H1 (cell line): ENCODE results near the gene MROH2A. TPM values are rescaled to one million over a fixed set of nuclear protein-coding genes. Genes with fewer than 3 reads are reported as not detected.

Experiments
- CTCF ChIA-PET: fragments of 300-600 bp; sonication (Branson Sonifier 250); formaldehyde crosslinking; loops from one replicate; lab custom pipeline; 2021; ENCODE audit not compliant: partially characterized antibody; lab: Charles Lee
- POLR2A ChIA-PET: fragments of 300-600 bp; sonication (Branson Sonifier 250); formaldehyde crosslinking; loops from one replicate; lab custom pipeline; 2021; ENCODE audit warnings: inconsistent platforms; ENCODE audit not compliant: partially characterized antibody; lab: Charles Lee
- DNase-seq, 2 experiments: peaks; one replicate each; pipeline versions ENCODE4 v3.0.0 to v3.0.0-alpha.2; 2010 to 2022; ENCODE audit warnings: low spot score in 2 of 2, low read depth in 1 of 2, mixed read lengths in 1 of 2
- FAIRE-seq: peaks from 2 replicates; lab custom pipeline; 2011; peaks lifted over from hg19 to GRCh38; lab: Jason Lieb, UNC
- H2AFZ ChIP-seq: 2 replicates; pipeline ENCODE4 v1.8.1; 2012; ENCODE audit warnings: low read length, inconsistent platforms
- H2AK5ac ChIP-seq: 2 replicates; pipeline ENCODE4 v1.6.1; 2013; ENCODE audit warnings: low read depth, low read length
- H2BK120ac ChIP-seq: replicated peaks from 2 replicates; pipeline ENCODE3; 2013; ENCODE audit warnings: low read depth, low read length, inconsistent platforms
- H2BK12ac ChIP-seq: 2 replicates; pipeline ENCODE4 v1.6.1; 2013; ENCODE audit warnings: low read depth, low read length
- H2BK15ac ChIP-seq: 2 replicates; pipeline ENCODE4 v1.6.1; 2013; ENCODE audit warnings: low read length
- H2BK20ac ChIP-seq: 2 replicates; pipeline ENCODE4 v1.6.1; 2013; ENCODE audit warnings: low read length
- H2BK5ac ChIP-seq: 2 replicates; pipeline ENCODE4 v1.6.1; 2013; ENCODE audit warnings: low read depth, low read length
- H3K14ac ChIP-seq: 2 replicates; pipeline ENCODE4 v1.6.1; 2013; ENCODE audit warnings: inconsistent platforms; ENCODE audit not compliant: insufficient read length
- H3K18ac ChIP-seq: 2 replicates; pipeline ENCODE4 v1.6.1; 2013; ENCODE audit warnings: low read length; ENCODE audit errors: extremely low read depth
- H3K23ac ChIP-seq: 2 replicates; pipeline ENCODE4 v1.6.1; 2013; ENCODE audit warnings: inconsistent platforms; ENCODE audit not compliant: insufficient read length
- H3K23me2 ChIP-seq: 2 replicates; pipeline ENCODE4 v1.6.1; 2013; ENCODE audit warnings: low read depth, low read length
- H3K27ac ChIP-seq: 2 replicates; pipeline ENCODE4 v1.6.1; 2011; ENCODE audit warnings: low read depth, low read length, inconsistent platforms
- H3K27me3 ChIP-seq, 4 experiments: replicated peaks in 1 of 4; 1 replicate in 1 of 4; 2 replicates in 3 of 4; pipeline versions ENCODE4 v1.6.1 to v1.8.1; 2011 to 2013; ENCODE audit warnings: low read length in 3 of 4, mild to moderate bottlenecking in 3 of 4, inconsistent platforms in 2 of 4, mixed read lengths in 2 of 4, moderate library complexity in 1 of 4; ENCODE audit not compliant: control insufficient read depth in 3 of 4, insufficient read depth in 3 of 4; ENCODE audit errors: extremely low read depth in 1 of 4
- H3K36me3 ChIP-seq, 4 experiments: 2 replicates each; pipeline versions ENCODE4 v1.6.1 to v1.8.1; 2011 to 2013; ENCODE audit warnings: mild to moderate bottlenecking in 4 of 4, low read length in 3 of 4, moderate library complexity in 2 of 4, control low read depth in 1 of 4, inconsistent platforms in 1 of 4; ENCODE audit not compliant: insufficient read depth in 4 of 4, control insufficient read depth in 2 of 4
- H3K4ac ChIP-seq: replicated peaks from 2 replicates; pipeline ENCODE3; 2013; ENCODE audit warnings: low read length, low read depth, mixed read lengths, inconsistent platforms; ENCODE audit not compliant: insufficient read length
- H3K4me1 ChIP-seq, 4 experiments: replicated peaks in 1 of 4; 1 replicate in 1 of 4; 2 replicates in 3 of 4; pipeline versions ENCODE4 v1.6.1 to v1.8.1; 2011 to 2013; ENCODE audit warnings: low read length in 3 of 4, inconsistent platforms in 2 of 4, mixed read lengths in 1 of 4; ENCODE audit not compliant: insufficient read depth in 4 of 4, control insufficient read depth in 3 of 4
- H3K4me2 ChIP-seq, 2 experiments: 2 replicates each; pipeline versions ENCODE4 v1.6.1 to v1.8.1; 2011 to 2013; ENCODE audit warnings: low read depth in 2 of 2, low read length in 2 of 2, control low read depth in 1 of 2, inconsistent platforms in 1 of 2, mild to moderate bottlenecking in 1 of 2; ENCODE audit not compliant: insufficient read depth in 1 of 2
- H3K4me3 ChIP-seq, 4 experiments: fragments of 200-600, 300-600 bp in 1 of 4; sonication (generic), shearing (Covaris generic), sonication (Bioruptor Twin) in 1 of 4; 2 replicates each; pipeline versions ENCODE4 v1.5.1 to v1.8.1; 2011 to 2016; ENCODE audit warnings: low read length in 4 of 4, low read depth in 3 of 4, control low read depth in 2 of 4, inconsistent platforms in 2 of 4, mild to moderate bottlenecking in 2 of 4, mixed read lengths in 1 of 4, moderate library complexity in 1 of 4; ENCODE audit not compliant: insufficient read depth in 2 of 4; ENCODE audit errors: extremely low read depth in 1 of 4
- H3K56ac ChIP-seq: replicated peaks from 2 replicates; pipeline ENCODE3; 2013; ENCODE audit warnings: low read depth, mild to moderate bottlenecking, mixed read lengths, low read length, inconsistent platforms; ENCODE audit not compliant: insufficient read length
- H3K79me1 ChIP-seq: 2 replicates; pipeline ENCODE4 v1.6.1; 2013; ENCODE audit warnings: low read depth, low read length, control low read depth
- H3K79me2 ChIP-seq, 2 experiments: 2 replicates each; pipeline versions ENCODE4 v1.6.1 to v1.8.1; 2012 to 2013; ENCODE audit warnings: low read length in 2 of 2, mild to moderate bottlenecking in 2 of 2, inconsistent platforms in 1 of 2; ENCODE audit not compliant: insufficient read depth in 2 of 2, control insufficient read depth in 1 of 2
- H3K9ac ChIP-seq, 4 experiments: replicated peaks in 1 of 4; 1 replicate in 1 of 4; 2 replicates in 3 of 4; pipeline versions ENCODE4 v1.6.1 to v1.8.1; 2011 to 2013; ENCODE audit warnings: low read depth in 3 of 4, low read length in 3 of 4, control low read depth in 2 of 4, mild to moderate bottlenecking in 2 of 4, moderate library complexity in 2 of 4, inconsistent platforms in 1 of 4; ENCODE audit errors: extremely low read depth in 1 of 4
- H3K9me3 ChIP-seq, 2 experiments: 2 replicates each; pipeline versions ENCODE4 v1.6.1 to v1.8.1; 2012 to 2013; ENCODE audit warnings: mild to moderate bottlenecking in 2 of 2, moderate library complexity in 2 of 2, control low read depth in 1 of 2, inconsistent platforms in 1 of 2, low read depth in 1 of 2, low read length in 1 of 2, mixed read lengths in 1 of 2; ENCODE audit not compliant: insufficient read depth in 2 of 2
- H4K20me1 ChIP-seq, 2 experiments: replicated peaks in 1 of 2; 2 replicates each; pipeline versions ENCODE3 to v1.8.1; 2011 to 2013; ENCODE audit warnings: inconsistent platforms in 2 of 2, low read length in 2 of 2, mild to moderate bottlenecking in 1 of 2; ENCODE audit not compliant: insufficient read depth in 2 of 2, control insufficient read depth in 1 of 2
- H4K5ac ChIP-seq: 2 replicates; pipeline ENCODE4 v1.6.1; 2013; ENCODE audit warnings: low read length, low read depth, mixed read lengths, inconsistent platforms; ENCODE audit not compliant: insufficient read length
- H4K8ac ChIP-seq: 2 replicates; pipeline ENCODE4 v1.8.0; 2013; ENCODE audit warnings: mild to moderate bottlenecking, moderate library complexity, low read length, inconsistent platforms; ENCODE audit not compliant: insufficient read depth; ENCODE audit errors: extremely low read depth
- H4K91ac ChIP-seq: replicated peaks from 2 replicates; pipeline ENCODE3; 2013; ENCODE audit warnings: low read length, mixed read lengths, inconsistent platforms; ENCODE audit not compliant: insufficient read length
- TCF12 ChIP-seq: IDR thresholded peaks from 2 replicates; pipeline ENCODE4 v1.6.1; 2011; ENCODE audit warnings: low read depth, mild to moderate bottlenecking, low read length
- YY1 ChIP-seq: IDR thresholded peaks from 2 replicates; pipeline ENCODE4 v1.6.1; 2011; ENCODE audit warnings: low read depth, mild to moderate bottlenecking, low read length
- WGBS, 2 experiments: shearing (Covaris generic) in 1 of 2; methylation state at CpG; one replicate each; pipeline versions ENCODE4 v1.1.6 to v1.1.7; 2013 to 2015; ENCODE audit warnings: low lambda C conversion rate in 2 of 2, mixed read lengths in 2 of 2, inconsistent platforms in 1 of 2, low coverage in 1 of 2, missing lambda C conversion rate in 1 of 2; ENCODE audit not compliant: insufficient replicate concordance in 2 of 2, insufficient coverage in 1 of 2, insufficient read length in 1 of 2; ENCODE audit errors: extremely low coverage in 1 of 2, missing lambda C conversion rate in 1 of 2; 5-methylcytosine and 5-hydroxymethylcytosine counted together
- polyA plus RNA-seq, 7 experiments: library from polyadenylated mRNA; depleted of rRNA in 3 of 7; stranded (reverse) in 5 of 7; unstranded in 2 of 7; fragments of >200 nt in 5 of 7; fragments of 200-250 nt in 2 of 7; gene quantifications; 1 replicate in 5 of 7; 2 replicates in 1 of 7; 4 replicates in 1 of 7; pipeline versions ENCODE4 v1.2.1 to v1.2.3, GENCODE V29; 2011 to 2013; ENCODE audit warnings: missing spikeins in 2 of 7, mixed read lengths in 2 of 7
- total RNA-seq: library from RNA; stranded (reverse); fragmentation: NEBNext Ultra II Directional; extraction: Animal tissue kit (Norgen Biotek cat#: 25700); gene quantifications from 2 replicates; pipeline ENCODE4 v1.2.1, GENCODE V29; 2021

MROH2A gene
- total and polyA plus RNA-seq, 2 of the 8 experiments (the other 6 are each of a cell fraction or from before 2014, with no cell fraction given): not detected

- Histone ChIP-seq H3K23ac (no peak overlapping the region), H3K36me3 (no peaks in the 10 kb centered on the region), H3K4me2 (no peak overlapping the region), H3K27me3 (no peaks in the 10 kb centered on the region), H3K56ac (no peak overlapping the region), H2BK5ac (no peak overlapping the region), H4K91ac (no peak overlapping the region), H3K27ac (no peak overlapping the region), H4K5ac (no peak overlapping the region), H4K8ac (no peak overlapping the region), H3K14ac (no peak overlapping the region), H2AK5ac (no peak overlapping the region), H2BK120ac (no peak overlapping the region), H2BK15ac (no peak overlapping the region), H3K4me1 (no peaks in the 10 kb centered on the region; a peak in 1 of 7 replicates), H4K20me1 (no peaks in the 10 kb centered on the region), H2AFZ (no peak overlapping the region), H3K4ac (no peak overlapping the region), H3K4me3 (no peak overlapping the region), H2BK20ac (no peak overlapping the region), H3K79me1 (no peaks in the 10 kb centered on the region), H3K9ac (no peak overlapping the region), H3K9me3 (peaks cover 3 to 4% of the 10 kb centered on the region in 2 experiments; a peak in 1 of 4 replicates), H3K18ac (no peak overlapping the region), H3K79me2 (no peaks in the 10 kb centered on the region), H2BK12ac (no peak overlapping the region), H3K23me2 (peaks cover 2% of the 10 kb centered on the region; the same call in 1 of the 2 replicates)
- WGBS, 2 experiments: 84% methylated on average over 4 of the region's 4 CpGs; no CpG with 5 or more reads in 1 of the 2 experiments
- peak; percentile 86 for FAIRE-seq
- DNase-seq: no peak
- ChIA-PET POLR2A (interaction anchor here (1.2 kb wide), 1 partner anchor 10 kb away, joined by 3 read pairs; no protein-coding TSS in a partner anchor), CTCF (no interaction called here)
- TF ChIP-seq YY1 (no peak), TCF12 (no peak)
Measured at GRCh38 chr2:233768076-233768475, 10.1 kb upstream of the MROH2A start.
